Purkinje cell (primary cell): ENCODE results near the gene MOB3A. TPM values are rescaled to one million over a fixed set of nuclear protein-coding genes. Genes with fewer than 3 reads are reported as not detected.

Experiments used
- polyA plus RNA-seq: library from polyadenylated mRNA; unstranded; fragments of >200 nt; fragmentation: Nextera tagmentation; gene quantifications from 2 replicates; pipeline ENCODE4 v1.2.1, GENCODE V29; 2014

The MOB3A gene
- 0.34 and 0.62 TPM in 2 replicates for polyA plus RNA-seq

GRCh38 chr19:2096034-2096479, at the start of gene MOB3A:
Gene MOB3A, minus strand, starts transcription at chr19:2096326. Its CDS starts 17,766 bp downstream, at chr19:2078560.

GRCh38 chr19:2096480-2097202, 515 bp upstream of the MOB3A start, which contains the start of gene IZUMO4:
Gene IZUMO4, plus strand, starts transcription at chr19:2096915. Its CDS starts 31 bp downstream, at chr19:2096946.

GRCh38 chr19:2050991-2051772, 44.9 kb downstream of the MOB3A start, which contains the start of gene MKNK2:
Gene MKNK2, minus strand, starts transcription at chr19:2051244. Its CDS starts 393 bp downstream, at chr19:2050851.

Other genes with a start within 250 kb of the MOB3A start
- gene REXO1, start 247.8 kb downstream of the MOB3A start, polyA plus RNA-seq, result not detected in 2 replicates
- 0.14 and 0.15 TPM in 2 replicates for gene KLF16, start 232.7 kb downstream of the MOB3A start, polyA plus RNA-seq
- 0.53 TPM in 1 of 2 replicates, not detected in the other for gene ABHD17A, start 210.8 kb downstream of the MOB3A start, polyA plus RNA-seq
- gene ADAT3, start 190.9 kb downstream of the MOB3A start, polyA plus RNA-seq, result not detected in 2 replicates
- 2.4 and 2.7 TPM in 2 replicates for gene SCAMP4, start 190.9 kb downstream of the MOB3A start, polyA plus RNA-seq
- 0.40 and 0.52 TPM in 2 replicates for gene CSNK1G2, start 155.2 kb downstream of the MOB3A start, polyA plus RNA-seq
- 0.18 and 0.24 TPM in 2 replicates for gene BTBD2, start 80.6 kb downstream of the MOB3A start, polyA plus RNA-seq
- 7.4 and 8.7 TPM in 2 replicates for gene MKNK2, start 45.1 kb downstream of the MOB3A start, polyA plus RNA-seq
- gene IZUMO4, start 589 bp upstream of the MOB3A start, polyA plus RNA-seq, result not detected in 2 replicates
- 19.1 and 20.9 TPM in 2 replicates for gene AP3D1, start 55.2 kb upstream of the MOB3A start, polyA plus RNA-seq
- 0.28 and 0.39 TPM in 2 replicates for gene DOT1L, start 67.6 kb upstream of the MOB3A start, polyA plus RNA-seq
- 8.4 and 8.6 TPM in 2 replicates for gene PLEKHJ1, start 140.0 kb upstream of the MOB3A start, polyA plus RNA-seq
- 0.16 and 0.43 TPM in 2 replicates for gene SF3A2, start 140.5 kb upstream of the MOB3A start, polyA plus RNA-seq
- gene AMH, start 153.0 kb upstream of the MOB3A start, polyA plus RNA-seq, result not detected in 2 replicates
- not detected in 2 replicates for gene JSRP1, start 160.1 kb upstream of the MOB3A start, polyA plus RNA-seq
- gene PEAK3, start 185.8 kb upstream of the MOB3A start, polyA plus RNA-seq, result not detected in 2 replicates
- 0.59 and 1.0 TPM in 2 replicates for gene LINGO3, start 211.8 kb upstream of the MOB3A start, polyA plus RNA-seq
- 47.5 and 62.2 TPM in 2 replicates for gene LSM7, start 232.3 kb upstream of the MOB3A start, polyA plus RNA-seq
- 2.0 and 3.0 TPM in 2 replicates for gene SPPL2B, start 232.4 kb upstream of the MOB3A start, polyA plus RNA-seq